Activated naive CD4-positive, alpha-beta T cell treated with anti-CD3 and anti-CD28 coated beads, Interleukin-2, amount 10 ng/mL, durations not matched to agents 7 days and 5 days (primary cell): Measurements from ENCODE around the gene TBCD.

Experiments used
- CTCF ChIA-PET: fragments of 350-600 bp; sonication (Branson Sonifier 250); formaldehyde crosslinking; loops from one replicate; lab custom pipeline; 2021; ENCODE audit warnings: antibody characterized with exemption; lab: Charles Lee
- DNase-seq: peaks from one replicate; pipeline ENCODE4 v3.0.0-alpha.2; 2020
- H3K27ac Mint-ChIP-seq: one replicate; pipeline ENCODE4 v1.8.0; 2021; ENCODE audit warnings: mild to moderate bottlenecking, moderate library complexity, mixed read lengths
- H3K27me3 Mint-ChIP-seq: one replicate; pipeline ENCODE4 v1.8.0; 2021; ENCODE audit warnings: mild to moderate bottlenecking, mixed read lengths
- H3K36me3 Mint-ChIP-seq: one replicate; pipeline ENCODE4 v1.8.0; 2021; ENCODE audit warnings: mixed read lengths
- H3K4me1 Mint-ChIP-seq: one replicate; pipeline ENCODE4 v1.8.0; 2021; ENCODE audit warnings: mixed read lengths
- H3K4me3 Mint-ChIP-seq: one replicate; pipeline ENCODE4 v1.8.0; 2021; ENCODE audit warnings: mild to moderate bottlenecking, moderate library complexity, mixed read lengths
- H3K9me3 Mint-ChIP-seq: one replicate; pipeline ENCODE4 v1.8.0; 2021; ENCODE audit warnings: mixed read lengths

The TBCD gene

DNA sequence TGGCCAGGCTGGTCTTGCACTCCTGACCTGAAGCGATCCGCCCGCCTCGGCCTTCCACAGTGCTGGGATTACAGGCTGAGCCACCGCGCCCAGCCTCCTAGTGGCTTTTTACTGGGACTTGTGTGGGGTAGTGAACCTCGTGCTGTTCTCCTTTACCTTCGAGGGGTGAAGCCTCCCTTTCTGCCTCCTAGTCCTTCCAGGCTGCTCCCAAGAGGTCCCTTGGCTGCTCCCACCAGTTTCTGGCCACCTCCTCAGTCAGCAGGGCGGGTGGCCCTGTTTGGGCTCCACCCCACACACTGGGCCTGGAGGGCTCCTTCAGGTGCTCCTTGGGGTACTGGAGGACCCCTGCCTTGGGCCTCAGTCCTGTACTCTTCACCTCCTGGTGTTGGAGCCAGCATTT, 158.9 kb downstream of the TBCD start:
- H3K27ac Mint-ChIP-seq = no peak overlapping the region
- H3K4me3 Mint-ChIP-seq = no peak overlapping the region
- CTCF ChIA-PET = interaction anchor here (0.8 to 1.3 kb wide), 2 partner anchors 129 to 243 kb away, joined by 3 read pairs; no protein-coding TSS in a partner anchor
- no peak for DNase-seq
- peaks cover 52% of the 10 kb centered on the region for H3K4me1 Mint-ChIP-seq
- peaks cover 43% of the 10 kb centered on the region for H3K36me3 Mint-ChIP-seq
- no peaks in the 10 kb centered on the region for H3K27me3 Mint-ChIP-seq
- H3K9me3 Mint-ChIP-seq = no peaks in the 10 kb centered on the region

DNA sequence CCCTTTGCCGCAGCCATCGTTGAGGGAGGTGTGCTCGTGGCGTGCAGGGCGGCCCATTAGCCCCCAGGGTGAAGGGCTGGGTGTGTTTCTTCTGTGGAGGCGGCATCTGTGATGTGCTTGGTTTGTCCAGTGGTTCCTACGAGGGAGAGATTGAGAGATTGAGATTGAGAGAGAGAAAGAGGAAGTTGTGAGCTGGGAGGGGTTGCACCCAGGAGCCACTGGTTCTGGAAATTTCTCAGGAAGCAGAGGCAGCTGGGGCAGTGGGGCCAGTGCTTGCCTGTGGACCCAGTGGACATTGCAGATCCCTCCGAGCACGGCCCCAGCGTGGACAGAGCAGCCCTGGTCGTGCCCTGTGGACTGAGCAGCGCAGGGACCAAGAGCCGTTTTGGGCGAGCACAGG, 160.0 kb downstream of the TBCD start:
- DNase-seq = no peak
- Mint-ChIP-seq H3K27me3 (no peaks in the 10 kb centered on the region), H3K27ac (peak overlapping the region; percentile 82), H3K36me3 (peaks cover 47% of the 10 kb centered on the region), H3K4me1 (peaks cover 55% of the 10 kb centered on the region), H3K4me3 (no peak overlapping the region), H3K9me3 (no peaks in the 10 kb centered on the region)
- CTCF ChIA-PET = interaction anchor here (0.7 to 1.5 kb wide), 6 partner anchors 10 to 244 kb away, joined by 3 to 5 read pairs (median 3); no protein-coding TSS in a partner anchor

- Mint-ChIP-seq H3K4me1 (peaks cover 54% of the 10 kb centered on the region), H3K27ac (no peak overlapping the region), H3K4me3 (no peak overlapping the region), H3K36me3 (peaks cover 44% of the 10 kb centered on the region), H3K9me3 (no peaks in the 10 kb centered on the region), H3K27me3 (no peaks in the 10 kb centered on the region)
- no peak for DNase-seq
- CTCF ChIA-PET = interaction anchor here (0.7 to 1.5 kb wide), 4 partner anchors 13 to 137 kb away, joined by 3 to 5 read pairs (median 3); no protein-coding TSS in a partner anchor
Measured at GRCh38 chr17:82912484-82913089, 160.7 kb downstream of the TBCD start.

- H3K4me1 Mint-ChIP-seq = peaks cover 51% of the 10 kb centered on the region
- H3K36me3 Mint-ChIP-seq = peaks cover 38% of the 10 kb centered on the region
- H3K27ac Mint-ChIP-seq = no peak overlapping the region
- CTCF ChIA-PET = interaction anchor here (1.3 to 2.1 kb wide), 3 partner anchors 42 to 132 kb away, joined by 3 to 17 read pairs (median 4); no protein-coding TSS in a partner anchor
- H3K9me3 Mint-ChIP-seq = no peaks in the 10 kb centered on the region
- no peak for DNase-seq
- H3K27me3 Mint-ChIP-seq = no peaks in the 10 kb centered on the region
- no peak overlapping the region for H3K4me3 Mint-ChIP-seq
Measured at GRCh38 chr17:82913304-82914043, 161.6 kb downstream of the TBCD start.

DNA sequence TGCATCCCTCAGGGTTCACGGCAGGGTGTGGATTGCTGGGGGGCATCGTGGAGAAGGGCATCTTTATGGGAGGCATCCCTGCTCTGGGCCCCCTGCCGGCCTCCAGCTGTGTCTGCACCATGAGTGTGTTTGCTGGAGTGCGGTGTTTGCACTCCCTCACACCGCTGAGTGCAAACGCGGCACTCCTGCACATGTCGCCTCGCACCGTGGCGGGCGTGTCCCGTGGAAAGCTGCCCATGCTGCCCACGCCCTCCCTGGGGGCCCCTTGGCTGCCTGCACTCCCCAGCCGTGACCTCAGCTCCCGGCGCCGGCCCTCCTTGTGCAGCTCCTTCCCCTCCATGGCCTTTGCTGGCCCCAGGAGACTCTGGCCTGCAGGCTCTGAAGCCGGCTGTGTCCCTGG, 162.5 kb downstream of the TBCD start:
- no peak overlapping the region for H3K4me3 Mint-ChIP-seq
- peaks cover 46% of the 10 kb centered on the region for H3K4me1 Mint-ChIP-seq
- CTCF ChIA-PET = interaction anchor here (0.8 to 2.1 kb wide), 4 partner anchors 43 to 133 kb away, joined by 3 to 17 read pairs (median 4); no protein-coding TSS in a partner anchor
- H3K36me3 Mint-ChIP-seq = peaks cover 33% of the 10 kb centered on the region
- H3K27me3 Mint-ChIP-seq = no peaks in the 10 kb centered on the region
- no peaks in the 10 kb centered on the region for H3K9me3 Mint-ChIP-seq
- DNase-seq = no peak
- H3K27ac Mint-ChIP-seq = no peak overlapping the region

GRCh38 chr17:82915010-82915756, 163.3 kb downstream of the TBCD start:
- no peaks in the 10 kb centered on the region for H3K9me3 Mint-ChIP-seq
- CTCF ChIA-PET = interaction anchor here (0.7 to 2.1 kb wide), 4 partner anchors 52 to 140 kb away, joined by 3 to 17 read pairs (median 4); no protein-coding TSS in a partner anchor
- no peak overlapping the region for H3K27ac Mint-ChIP-seq
- peaks cover 28% of the 10 kb centered on the region for H3K36me3 Mint-ChIP-seq
- peaks cover 39% of the 10 kb centered on the region for H3K4me1 Mint-ChIP-seq
- no peak for DNase-seq
- no peak overlapping the region for H3K4me3 Mint-ChIP-seq
- no peaks in the 10 kb centered on the region for H3K27me3 Mint-ChIP-seq

DNA sequence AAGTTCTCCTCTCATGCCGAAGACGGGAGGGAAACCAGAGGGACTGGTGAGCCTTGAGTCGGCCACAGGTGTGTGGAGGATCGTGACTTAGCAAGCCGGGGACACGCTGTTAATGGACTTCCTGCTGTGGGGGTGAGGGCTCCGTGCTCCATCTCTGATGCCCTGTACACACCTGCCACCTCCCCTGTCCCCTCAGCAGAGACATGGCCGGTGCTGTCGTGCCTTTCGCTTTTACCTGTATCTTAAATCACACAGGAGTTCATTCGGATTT, 163.8 kb downstream of the TBCD start:
- no peaks in the 10 kb centered on the region for H3K27me3 Mint-ChIP-seq
- H3K4me3 Mint-ChIP-seq = no peak overlapping the region
- CTCF ChIA-PET = interaction anchor here (0.7 kb wide), 1 partner anchor 52 kb away, joined by 3 read pairs; no protein-coding TSS in a partner anchor
- H3K36me3 Mint-ChIP-seq = peaks cover 29% of the 10 kb centered on the region
- peaks cover 36% of the 10 kb centered on the region for H3K4me1 Mint-ChIP-seq
- H3K27ac Mint-ChIP-seq = no peak overlapping the region
- DNase-seq = no peak
- H3K9me3 Mint-ChIP-seq = no peaks in the 10 kb centered on the region

DNA sequence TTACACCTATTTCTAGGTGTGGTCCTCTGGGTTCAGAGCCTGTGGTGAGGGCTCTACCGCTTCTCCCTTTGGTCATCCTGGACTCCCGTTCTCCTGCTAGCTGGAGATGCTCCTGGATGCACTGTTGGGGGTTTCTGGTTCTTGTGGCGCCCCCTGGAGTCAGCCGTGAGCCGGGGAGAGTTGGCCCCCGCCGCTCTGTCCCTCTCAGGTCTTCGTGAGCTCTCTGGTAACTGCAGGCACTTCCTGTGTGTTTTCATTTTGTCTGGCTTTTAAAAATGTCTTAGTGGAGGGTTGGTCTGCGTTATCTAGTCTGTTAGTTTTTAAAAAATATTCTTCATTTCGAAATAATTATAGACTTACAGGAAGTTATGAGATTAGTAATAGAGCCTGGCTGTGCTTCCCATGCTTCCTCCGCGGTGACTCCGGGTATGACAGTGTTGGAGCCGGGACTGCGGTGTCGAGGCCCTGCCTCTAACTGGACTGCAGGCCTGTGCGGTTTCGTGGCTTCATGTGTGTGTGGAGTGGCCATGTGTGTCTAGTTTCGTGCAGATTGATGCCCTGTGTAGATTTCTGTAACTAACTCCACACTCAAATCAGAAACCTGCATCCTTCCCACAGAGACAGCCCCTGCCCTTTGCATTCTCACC, 166.0 kb downstream of the TBCD start:
- peak; percentile 53 for DNase-seq
- Mint-ChIP-seq H3K4me3 (no peak overlapping the region), H3K36me3 (peaks cover 22% of the 10 kb centered on the region), H3K9me3 (no peaks in the 10 kb centered on the region), H3K27me3 (no peaks in the 10 kb centered on the region), H3K27ac (no peak overlapping the region), H3K4me1 (peaks cover 23% of the 10 kb centered on the region)
- CTCF ChIA-PET = interaction anchor here (1.0 to 1.3 kb wide), 2 partner anchors 81 to 137 kb away, joined by 3 to 9 read pairs; no protein-coding TSS in a partner anchor

DNA sequence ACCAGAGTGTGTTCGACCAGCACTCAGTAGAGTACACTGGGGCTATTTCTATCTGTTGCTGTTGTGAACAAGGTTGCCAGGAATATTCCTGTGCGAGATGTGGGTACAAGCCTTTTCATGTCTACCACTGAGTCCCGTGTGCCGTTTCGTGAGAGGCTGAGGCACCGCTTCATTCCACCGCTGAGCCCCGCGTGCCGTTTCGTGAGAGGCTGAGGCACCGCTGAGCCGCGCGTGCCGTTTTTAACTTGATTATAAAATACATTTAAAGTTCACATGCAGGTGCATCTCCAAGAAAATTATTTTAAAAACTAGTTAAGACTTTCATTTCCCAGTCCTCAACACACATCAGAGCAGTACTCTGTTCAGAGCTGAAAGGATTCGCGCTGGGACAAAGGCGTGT, 166.6 kb downstream of the TBCD start:
- Mint-ChIP-seq H3K9me3 (no peaks in the 10 kb centered on the region), H3K27me3 (no peaks in the 10 kb centered on the region), H3K36me3 (peaks cover 26% of the 10 kb centered on the region), H3K27ac (no peak overlapping the region), H3K4me3 (no peak overlapping the region), H3K4me1 (peaks cover 22% of the 10 kb centered on the region)
- CTCF ChIA-PET = interaction anchor here (1.3 kb wide), 1 partner anchor 138 kb away, joined by 9 read pairs; no protein-coding TSS in a partner anchor
- DNase-seq = no peak

- H3K27ac Mint-ChIP-seq = no peak overlapping the region
- DNase-seq = no peak
- no peak overlapping the region for H3K4me3 Mint-ChIP-seq
- CTCF ChIA-PET = interaction anchor here (0.6 kb wide), 1 partner anchor 146 kb away, joined by 4 read pairs; no protein-coding TSS in a partner anchor
- H3K9me3 Mint-ChIP-seq = no peaks in the 10 kb centered on the region
- no peaks in the 10 kb centered on the region for H3K27me3 Mint-ChIP-seq
- H3K36me3 Mint-ChIP-seq = peaks cover 20% of the 10 kb centered on the region
- peaks cover 14% of the 10 kb centered on the region for H3K4me1 Mint-ChIP-seq
Measured at GRCh38 chr17:82920150-82920549, 168.3 kb downstream of the TBCD start.

DNA sequence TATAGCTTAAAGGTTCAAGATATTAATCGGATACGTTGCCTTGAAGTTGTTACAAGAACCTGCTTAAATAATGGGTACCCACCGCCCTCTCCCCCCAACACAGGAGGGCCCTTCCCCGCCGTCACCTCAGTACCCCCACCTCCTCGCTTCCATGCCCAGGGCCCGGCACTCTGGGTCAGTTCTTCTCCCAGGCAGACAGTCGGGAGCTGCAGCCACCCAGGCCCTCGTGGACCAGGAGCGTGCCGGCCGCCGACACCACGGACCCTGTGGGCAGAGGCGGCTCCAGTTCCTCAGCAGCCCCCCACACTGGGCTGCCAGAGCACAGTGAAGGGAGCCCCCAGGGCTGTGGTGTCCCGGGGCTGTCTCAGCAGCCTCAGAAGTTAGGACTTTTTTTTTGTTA, 168.8 kb downstream of the TBCD start:
- H3K27ac Mint-ChIP-seq = no peak overlapping the region
- peaks cover 16% of the 10 kb centered on the region for H3K36me3 Mint-ChIP-seq
- no peak for DNase-seq
- H3K27me3 Mint-ChIP-seq = no peaks in the 10 kb centered on the region
- no peak overlapping the region for H3K4me3 Mint-ChIP-seq
- CTCF ChIA-PET = no interaction called here
- no peaks in the 10 kb centered on the region for H3K9me3 Mint-ChIP-seq
- H3K4me1 Mint-ChIP-seq = peaks cover 9% of the 10 kb centered on the region

- H3K9me3 Mint-ChIP-seq = no peaks in the 10 kb centered on the region
- H3K4me1 Mint-ChIP-seq = peaks cover 5% of the 10 kb centered on the region
- H3K4me3 Mint-ChIP-seq = no peak overlapping the region
- peaks cover 15% of the 10 kb centered on the region for H3K36me3 Mint-ChIP-seq
- no peak overlapping the region for H3K27ac Mint-ChIP-seq
- no peaks in the 10 kb centered on the region for H3K27me3 Mint-ChIP-seq
- CTCF ChIA-PET = no interaction called here
- no peak for DNase-seq
Measured at GRCh38 chr17:82921426-82921825, 169.6 kb downstream of the TBCD start.

GRCh38 chr17:82922646-82923045, 170.8 kb downstream of the TBCD start:
- peaks cover 21% of the 10 kb centered on the region for H3K36me3 Mint-ChIP-seq
- no peaks in the 10 kb centered on the region for H3K27me3 Mint-ChIP-seq
- CTCF ChIA-PET = interaction anchor here (0.9 kb wide), 1 partner anchor 11 kb away, joined by 3 read pairs; no protein-coding TSS in a partner anchor
- no peaks in the 10 kb centered on the region for H3K9me3 Mint-ChIP-seq
- no peak overlapping the region for H3K27ac Mint-ChIP-seq
- no peak overlapping the region for H3K4me3 Mint-ChIP-seq
- DNase-seq = no peak
- peaks cover 4% of the 10 kb centered on the region for H3K4me1 Mint-ChIP-seq
